ENCODE measurements around the gene FAM81B. TPM values are rescaled to one million over a fixed set of nuclear protein-coding genes. Genes with fewer than 3 reads are reported as not detected.

Gene FAM81B
- total RNA-seq, 1 experiment from 2014 or later, result not detected

DNA sequence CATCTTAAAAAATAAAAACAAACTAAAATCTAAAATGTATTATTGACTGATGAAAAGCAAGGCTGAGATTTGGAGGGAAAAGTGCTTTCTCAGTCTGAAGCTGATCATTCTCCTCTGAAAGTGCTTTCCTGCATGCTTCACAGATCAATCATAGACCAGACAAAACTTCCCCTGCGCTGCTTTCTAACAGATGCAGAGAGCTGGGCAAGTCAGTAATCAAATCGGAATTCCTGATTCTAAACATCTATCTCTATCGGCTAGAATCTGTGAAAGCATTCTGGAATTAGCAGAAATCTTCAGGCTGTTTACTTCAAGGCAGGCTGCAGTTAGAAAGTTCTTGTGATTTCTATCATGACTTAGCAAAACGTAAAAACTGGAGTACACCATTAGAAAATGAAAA lies 15.6 kb upstream of the FAM81B start:
- ChIA-PET CTCF (no interaction called here), POLR2A (no interaction called here)
- Mint-ChIP-seq H3K27me3 (ENCODE audit: low read depth) (no peaks in the 10 kb centered on the region), H3K9me3 (peaks cover 17% of the 10 kb centered on the region), H3K36me3 (peaks cover 13% of the 10 kb centered on the region), H3K4me1 (0 out of 2 replicates have a peak, but pooled peaks cover 4% of the 10 kb centered on the region), H3K27ac (no peak overlapping the region), H3K4me3 (no peak overlapping the region)
- DNase-seq (ENCODE audit: low spot score) (no peak), ATAC-seq (no peak)
- TF ChIP-seq OVOL2 (CRISPR knock-in tag; IDR thresholded peaks at IDR 0.05; ENCODE audit: borderline replicate concordance), result no peak
- no peak for TF ChIP-seq ZNF232 (CRISPR knock-in tag; IDR thresholded peaks at IDR 0.05)
- TF ChIP-seq ETV6 (CRISPR knock-in tag; IDR thresholded peaks at IDR 0.05), result no peak

- Mint-ChIP-seq H3K27me3 (ENCODE audit: low read depth) (no peaks in the 10 kb centered on the region), H3K27ac (no peak overlapping the region), H3K4me3 (no peak overlapping the region), H3K4me1 (0 out of 2 replicates have a peak, but pooled peaks cover 4% of the 10 kb centered on the region), H3K9me3 (peaks cover 33% of the 10 kb centered on the region), H3K36me3 (peaks cover 23% of the 10 kb centered on the region)
- TF ChIP-seq, protein P1, sequence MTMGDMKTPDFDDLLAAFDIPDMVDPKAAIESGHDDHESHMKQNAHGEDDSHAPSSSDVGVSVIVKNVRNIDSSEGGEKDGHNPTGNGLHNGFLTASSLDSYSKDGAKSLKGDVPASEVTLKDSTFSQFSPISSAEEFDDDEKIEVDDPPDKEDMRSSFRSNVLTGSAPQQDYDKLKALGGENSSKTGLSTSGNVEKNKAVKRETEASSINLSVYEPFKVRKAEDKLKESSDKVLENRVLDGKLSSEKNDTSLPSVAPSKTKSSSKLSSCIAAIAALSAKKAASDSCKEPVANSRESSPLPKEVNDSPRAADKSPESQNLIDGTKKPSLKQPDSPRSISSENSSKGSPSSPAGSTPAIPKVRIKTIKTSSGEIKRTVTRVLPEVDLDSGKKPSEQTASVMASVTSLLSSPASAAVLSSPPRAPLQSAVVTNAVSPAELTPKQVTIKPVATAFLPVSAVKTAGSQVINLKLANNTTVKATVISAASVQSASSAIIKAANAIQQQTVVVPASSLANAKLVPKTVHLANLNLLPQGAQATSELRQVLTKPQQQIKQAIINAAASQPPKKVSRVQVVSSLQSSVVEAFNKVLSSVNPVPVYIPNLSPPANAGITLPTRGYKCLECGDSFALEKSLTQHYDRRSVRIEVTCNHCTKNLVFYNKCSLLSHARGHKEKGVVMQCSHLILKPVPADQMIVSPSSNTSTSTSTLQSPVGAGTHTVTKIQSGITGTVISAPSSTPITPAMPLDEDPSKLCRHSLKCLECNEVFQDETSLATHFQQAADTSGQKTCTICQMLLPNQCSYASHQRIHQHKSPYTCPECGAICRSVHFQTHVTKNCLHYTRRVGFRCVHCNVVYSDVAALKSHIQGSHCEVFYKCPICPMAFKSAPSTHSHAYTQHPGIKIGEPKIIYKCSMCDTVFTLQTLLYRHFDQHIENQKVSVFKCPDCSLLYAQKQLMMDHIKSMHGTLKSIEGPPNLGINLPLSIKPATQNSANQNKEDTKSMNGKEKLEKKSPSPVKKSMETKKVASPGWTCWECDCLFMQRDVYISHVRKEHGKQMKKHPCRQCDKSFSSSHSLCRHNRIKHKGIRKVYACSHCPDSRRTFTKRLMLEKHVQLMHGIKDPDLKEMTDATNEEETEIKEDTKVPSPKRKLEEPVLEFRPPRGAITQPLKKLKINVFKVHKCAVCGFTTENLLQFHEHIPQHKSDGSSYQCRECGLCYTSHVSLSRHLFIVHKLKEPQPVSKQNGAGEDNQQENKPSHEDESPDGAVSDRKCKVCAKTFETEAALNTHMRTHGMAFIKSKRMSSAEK (CRISPR knock-in tag; IDR thresholded peaks at IDR 0.05; ENCODE audit: borderline replicate concordance), result no peak
- TF ChIP-seq, protein P2, sequence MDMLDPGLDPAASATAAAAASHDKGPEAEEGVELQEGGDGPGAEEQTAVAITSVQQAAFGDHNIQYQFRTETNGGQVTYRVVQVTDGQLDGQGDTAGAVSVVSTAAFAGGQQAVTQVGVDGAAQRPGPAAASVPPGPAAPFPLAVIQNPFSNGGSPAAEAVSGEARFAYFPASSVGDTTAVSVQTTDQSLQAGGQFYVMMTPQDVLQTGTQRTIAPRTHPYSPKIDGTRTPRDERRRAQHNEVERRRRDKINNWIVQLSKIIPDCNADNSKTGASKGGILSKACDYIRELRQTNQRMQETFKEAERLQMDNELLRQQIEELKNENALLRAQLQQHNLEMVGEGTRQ (CRISPR knock-in tag; IDR thresholded peaks at IDR 0.05), result no peak
- TF ChIP-seq TCF7 (CRISPR knock-in tag; IDR thresholded peaks at IDR 0.05; ENCODE audit: low read depth) (no peak), SMAD3 (CRISPR knock-in tag; IDR thresholded peaks at IDR 0.05; ENCODE audit: borderline replicate concordance) (no peak), CREM (CRISPR knock-in tag; IDR thresholded peaks at IDR 0.05) (no peak), FOXP1 (CRISPR knock-in tag; IDR thresholded peaks at IDR 0.05; ENCODE audit: borderline replicate concordance) (no peak), NFYB (CRISPR knock-in tag; conservative IDR thresholded peaks at IDR 0.05; ENCODE audit: low read depth) (no peak), ZNF281 (CRISPR knock-in tag; IDR thresholded peaks at IDR 0.05) (no peak), ELF4 (CRISPR knock-in tag; IDR thresholded peaks at IDR 0.05; ENCODE audit: low read depth) (no peak), FOXP4 (CRISPR knock-in tag; IDR thresholded peaks at IDR 0.05) (no peak), PRRX2 (CRISPR knock-in tag; IDR thresholded peaks at IDR 0.05) (no peak), JUN (CRISPR knock-in tag; IDR thresholded peaks at IDR 0.05) (no peak), ZNF121 (CRISPR knock-in tag; IDR thresholded peaks at IDR 0.05) (no peak), HMGXB4 (CRISPR knock-in tag; IDR thresholded peaks at IDR 0.05) (no peak), ZNF219 (CRISPR knock-in tag; IDR thresholded peaks at IDR 0.05; ENCODE audit: borderline replicate concordance) (no peak), IRF2 (CRISPR knock-in tag; IDR thresholded peaks at IDR 0.05; ENCODE audit: borderline replicate concordance, low read depth) (no peak)
- TF ChIP-seq, protein P3, sequence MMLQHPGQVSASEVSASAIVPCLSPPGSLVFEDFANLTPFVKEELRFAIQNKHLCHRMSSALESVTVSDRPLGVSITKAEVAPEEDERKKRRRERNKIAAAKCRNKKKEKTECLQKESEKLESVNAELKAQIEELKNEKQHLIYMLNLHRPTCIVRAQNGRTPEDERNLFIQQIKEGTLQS (CRISPR knock-in tag; conservative IDR thresholded peaks at IDR 0.05), result no peak
- TF ChIP-seq, protein P4, sequence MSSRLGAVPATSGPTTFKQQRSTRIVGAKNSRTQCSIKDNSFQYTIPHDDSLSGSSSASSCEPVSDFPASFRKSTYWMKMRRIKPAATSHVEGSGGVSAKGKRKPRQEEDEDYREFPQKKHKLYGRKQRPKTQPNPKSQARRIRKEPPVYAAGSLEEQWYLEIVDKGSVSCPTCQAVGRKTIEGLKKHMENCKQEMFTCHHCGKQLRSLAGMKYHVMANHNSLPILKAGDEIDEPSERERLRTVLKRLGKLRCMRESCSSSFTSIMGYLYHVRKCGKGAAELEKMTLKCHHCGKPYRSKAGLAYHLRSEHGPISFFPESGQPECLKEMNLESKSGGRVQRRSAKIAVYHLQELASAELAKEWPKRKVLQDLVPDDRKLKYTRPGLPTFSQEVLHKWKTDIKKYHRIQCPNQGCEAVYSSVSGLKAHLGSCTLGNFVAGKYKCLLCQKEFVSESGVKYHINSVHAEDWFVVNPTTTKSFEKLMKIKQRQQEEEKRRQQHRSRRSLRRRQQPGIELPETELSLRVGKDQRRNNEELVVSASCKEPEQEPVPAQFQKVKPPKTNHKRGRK (CRISPR knock-in tag; IDR thresholded peaks at IDR 0.05; ENCODE audit: borderline replicate concordance), result no peak
- no peak for DNase-seq (ENCODE audit: low spot score)
- ChIA-PET POLR2A (no interaction called here), CTCF (no interaction called here)
- no peak for ATAC-seq
Measured at GRCh38 chr5:95379133-95379532, 12.0 kb upstream of the FAM81B start.
